ENCODE measurements around the gene EOGT. TPM values are rescaled to one million over a fixed set of nuclear protein-coding genes. Genes with fewer than 3 reads are reported as not detected.

Gene EOGT
- total and polyA plus RNA-seq, 2 experiments from 2014 or later = 31.6 to 47.7 TPM

GRCh38 chr3:69052472-69052898 lies 39.0 kb upstream of the EOGT start:
- TF ChIP-seq EZH2phosphoT487 (IDR thresholded peaks at IDR 0.05; ENCODE audit: insufficient read depth, low read depth) = no peak
- Histone ChIP-seq H3K79me2 (ENCODE audit: insufficient read depth) (peaks cover 45% of the 10 kb centered on the region), H3K4me1 (ENCODE audit: insufficient read depth) (peaks cover 15% of the 10 kb centered on the region), H3K27me3 (replicated peaks; ENCODE audit: insufficient read depth) (no peaks in the 10 kb centered on the region), H2AFZ (peak overlapping the region; percentile 88), H3K36me3 (ENCODE audit: low read depth) (peaks cover 41% of the 10 kb centered on the region), H3K4me3 (peak overlapping the region; percentile 94), H3K27ac (peak overlapping the region; percentile 97), H3K9me2 (ENCODE audit: insufficient read depth) (no peaks in the 10 kb centered on the region), H3K9ac (peak overlapping the region; percentile 99), H4K20me1 (ENCODE audit: insufficient read depth) (no peaks in the 10 kb centered on the region; the same call in 1 of the 2 replicates), H3K4me2 (ENCODE audit: unreplicated experiment) (peak overlapping the region; percentile 72), H3F3A (ENCODE audit: insufficient read depth) (peaks cover 26% of the 10 kb centered on the region), H3K9me3 (ENCODE audit: low read depth) (no peaks in the 10 kb centered on the region)
- in situ Hi-C loops (cut with MboI) = no loop called here
- WGBS, 2 experiments (ENCODE audit: low coverage in 1 of 2, low lambda C conversion rate in 2 of 2, missing lambda C conversion rate in 2 of 2) = 6 to 9% methylated on average over 9 of the region's 9 CpGs
- DNase-seq = no peak

DNA sequence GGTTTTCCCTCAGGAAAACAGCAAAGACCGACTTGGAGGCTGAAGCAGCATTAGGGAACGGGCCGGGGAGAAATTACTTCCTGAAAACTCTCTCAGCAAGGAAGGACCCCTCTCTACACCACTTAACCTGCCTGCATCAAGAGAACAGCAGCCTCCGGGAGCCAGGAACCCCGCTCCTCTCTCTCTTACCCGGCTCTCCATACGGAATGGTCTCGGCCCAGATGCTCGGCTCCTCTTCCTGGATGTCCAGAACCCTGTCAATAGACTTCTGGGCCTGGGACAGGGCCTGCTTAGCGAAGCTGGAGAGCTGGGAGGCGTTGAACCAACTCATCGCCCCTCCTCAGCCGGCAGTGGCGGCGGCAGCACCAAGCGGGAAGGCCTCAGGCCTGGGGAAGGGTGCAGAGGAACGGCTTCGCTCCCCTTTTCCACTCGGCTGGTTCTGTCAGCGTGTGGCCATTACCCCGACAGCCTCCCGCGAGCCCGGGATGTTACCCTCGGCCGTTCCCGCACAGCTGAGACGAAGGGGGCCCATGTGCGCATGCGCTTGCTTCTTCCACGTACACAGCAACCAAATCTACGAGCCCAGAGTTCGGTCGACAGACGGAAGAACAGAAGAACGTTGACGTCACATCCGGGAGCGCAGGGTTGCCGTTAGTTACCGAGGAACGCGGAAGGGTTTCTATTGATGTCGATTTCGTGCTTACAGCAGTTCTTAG lies 38.4 kb upstream of the EOGT start, which contains the start of gene TMF1:
Gene TMF1, minus strand, starts transcription at position 578 of the 716 bp plus-strand sequence. Its CDS starts 247 bp downstream, at position 331.
- DNase-seq = peak; percentile 100
- H3K4me1 ChIP-seq (ENCODE audit: insufficient read depth) = peaks cover 15% of the 10 kb centered on the region
- 0 to 1% methylated on average over 38 to 43 of the region's 45 CpGs for WGBS, 2 experiments (ENCODE audit: low coverage in 1 of 2, low lambda C conversion rate in 2 of 2, missing lambda C conversion rate in 2 of 2)
- peaks cover 26% of the 10 kb centered on the region for H3F3A ChIP-seq (ENCODE audit: insufficient read depth)
- peak within 1 kb of the TSS; percentile 97 for H3K27ac ChIP-seq
- peaks cover 51% of the 10 kb centered on the region for H3K79me2 ChIP-seq (ENCODE audit: insufficient read depth)
- H3K4me2 ChIP-seq (ENCODE audit: unreplicated experiment) = peak within 1 kb of the TSS; percentile 94
- H3K36me3 ChIP-seq (ENCODE audit: low read depth) = peaks cover 44% of the 10 kb centered on the region
- H3K9ac ChIP-seq = peak within 1 kb of the TSS; percentile 99
- TF ChIP-seq EZH2phosphoT487 (IDR thresholded peaks at IDR 0.05; ENCODE audit: insufficient read depth, low read depth) = no peak
- no peak for TF ChIP-seq EZH2 (IDR thresholded peaks at IDR 0.05; ENCODE audit: insufficient read depth, poor library complexity, severe bottlenecking)
- peak within 1 kb of the TSS; percentile 94 for H3K4me3 ChIP-seq
- no peaks in the 10 kb centered on the region for H3K9me2 ChIP-seq (ENCODE audit: insufficient read depth)
- in situ Hi-C loops (cut with MboI) = no loop called here
- no peaks in the 10 kb centered on the region; the same call in 1 of the 2 replicates for H4K20me1 ChIP-seq (ENCODE audit: insufficient read depth)
- no peaks in the 10 kb centered on the region for H3K27me3 ChIP-seq (replicated peaks; ENCODE audit: insufficient read depth)
- H2AFZ ChIP-seq = peak within 1 kb of the TSS; percentile 88
- no peaks in the 10 kb centered on the region for H3K9me3 ChIP-seq (ENCODE audit: low read depth)

DNA sequence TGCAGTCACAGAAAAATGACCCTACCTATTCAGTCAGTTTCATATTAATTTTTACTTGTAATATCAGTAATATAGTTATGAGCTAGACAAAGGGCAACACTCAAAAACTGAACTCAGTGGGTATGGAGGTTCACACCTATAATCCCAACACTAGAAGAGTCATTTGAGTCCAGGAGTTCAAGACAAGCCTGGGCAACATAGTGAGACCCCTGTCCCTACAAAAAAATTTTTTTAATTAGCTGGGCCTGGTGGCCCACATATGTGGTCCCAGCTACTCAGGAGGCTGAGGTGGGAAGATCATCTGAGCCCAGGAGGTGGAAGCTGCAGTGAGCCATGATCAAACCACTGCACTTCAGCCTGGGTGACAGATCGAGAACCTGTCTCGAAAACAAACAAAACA lies 35.5 kb upstream of the EOGT start:
- peak overlapping the region; percentile 94 for H3K4me2 ChIP-seq (ENCODE audit: unreplicated experiment)
- no peak for DNase-seq
- no peak overlapping the region for H2AFZ ChIP-seq
- in situ Hi-C loops (cut with MboI) = no loop called here
- no peaks in the 10 kb centered on the region for H3K27me3 ChIP-seq (replicated peaks; ENCODE audit: insufficient read depth)
- H3K36me3 ChIP-seq (ENCODE audit: low read depth) = peaks cover 41% of the 10 kb centered on the region
- H3K4me3 ChIP-seq = no peak overlapping the region
- H3K9ac ChIP-seq = 0 out of 2 replicates have a peak overlapping the region, but pooled peaks have one; percentile 99
- H3K4me1 ChIP-seq (ENCODE audit: insufficient read depth) = peaks cover 23% of the 10 kb centered on the region
- H3F3A ChIP-seq (ENCODE audit: insufficient read depth) = peaks cover 16% of the 10 kb centered on the region; the same call in 1 of the 2 replicates
- TF ChIP-seq EZH2 (IDR thresholded peaks at IDR 0.05; ENCODE audit: insufficient read depth, poor library complexity, severe bottlenecking) = no peak
- TF ChIP-seq EZH2phosphoT487 (IDR thresholded peaks at IDR 0.05; ENCODE audit: insufficient read depth, low read depth) = no peak
- H3K9me2 ChIP-seq (ENCODE audit: insufficient read depth) = no peaks in the 10 kb centered on the region
- H4K20me1 ChIP-seq (ENCODE audit: insufficient read depth) = no peaks in the 10 kb centered on the region; the same call in 1 of the 2 replicates
- H3K79me2 ChIP-seq (ENCODE audit: insufficient read depth) = peaks cover 80% of the 10 kb centered on the region
- H3K27ac ChIP-seq = no peak overlapping the region
- H3K9me3 ChIP-seq (ENCODE audit: low read depth) = no peaks in the 10 kb centered on the region
- 97 to 100% methylated on average over 2 of the region's 2 CpGs for WGBS, 2 experiments (ENCODE audit: low coverage in 1 of 2, low lambda C conversion rate in 2 of 2, missing lambda C conversion rate in 2 of 2)

DNA sequence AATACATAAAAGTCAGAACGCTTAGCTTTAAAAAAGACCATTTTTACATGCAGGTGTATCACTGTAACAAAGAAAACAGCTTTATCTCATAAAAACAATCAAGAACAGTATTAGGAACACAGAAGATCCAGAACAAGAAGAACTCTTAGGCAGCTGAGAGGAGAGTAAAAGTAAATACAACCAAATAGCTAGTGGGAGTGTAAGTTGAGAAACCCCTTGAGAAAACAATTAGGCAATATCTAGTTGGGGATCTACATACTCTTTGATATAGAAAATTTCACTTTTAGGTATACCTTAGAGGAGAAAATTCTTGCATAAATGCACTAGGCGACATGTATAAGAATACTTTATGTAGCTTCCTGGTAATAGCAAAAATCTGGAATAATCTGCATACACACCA lies 31.1 kb upstream of the EOGT start:
- Histone ChIP-seq H3K36me3 (ENCODE audit: low read depth) (peaks cover 68% of the 10 kb centered on the region), H3K79me2 (ENCODE audit: insufficient read depth) (peaks cover 97% of the 10 kb centered on the region), H3K27me3 (replicated peaks; ENCODE audit: insufficient read depth) (no peaks in the 10 kb centered on the region), H3K4me3 (no peak overlapping the region), H3K9me3 (ENCODE audit: low read depth) (no peaks in the 10 kb centered on the region), H3F3A (ENCODE audit: insufficient read depth) (no peaks in the 10 kb centered on the region), H4K20me1 (ENCODE audit: insufficient read depth) (no peaks in the 10 kb centered on the region; the same call in 1 of the 2 replicates), H3K4me1 (ENCODE audit: insufficient read depth) (peaks cover 12% of the 10 kb centered on the region), H3K4me2 (ENCODE audit: unreplicated experiment) (no peak overlapping the region), H3K9me2 (ENCODE audit: insufficient read depth) (no peaks in the 10 kb centered on the region), H3K9ac (no peak overlapping the region), H3K27ac (no peak overlapping the region), H2AFZ (no peak overlapping the region)
- in situ Hi-C loops (cut with MboI) = no loop called here
- DNase-seq = no peak
- 87 to 92% methylated on average over 2 of the region's 2 CpGs for WGBS, 2 experiments (ENCODE audit: low coverage in 1 of 2, low lambda C conversion rate in 2 of 2, missing lambda C conversion rate in 2 of 2)
- TF ChIP-seq EZH2 (IDR thresholded peaks at IDR 0.05; ENCODE audit: insufficient read depth, poor library complexity, severe bottlenecking) (no peak), EZH2phosphoT487 (IDR thresholded peaks at IDR 0.05; ENCODE audit: insufficient read depth, low read depth) (no peak)

Data from GM23248 (cell line).